ENCODE data around the gene RBKS.
"Not testable (repeated sequence)": the region's sequence is repeated elsewhere in the genome, so short reads cannot be mapped to it uniquely, and the experiment has no call there.

RBKS gene

GRCh38 chr2:27796791-27797765, 93.1 kb downstream of the RBKS start:
- DNase-seq, result no peak

- no peak for DNase-seq
These were observed 94.3 kb downstream of the RBKS start for GRCh38 chr2:27795868-27796277.

DNA sequence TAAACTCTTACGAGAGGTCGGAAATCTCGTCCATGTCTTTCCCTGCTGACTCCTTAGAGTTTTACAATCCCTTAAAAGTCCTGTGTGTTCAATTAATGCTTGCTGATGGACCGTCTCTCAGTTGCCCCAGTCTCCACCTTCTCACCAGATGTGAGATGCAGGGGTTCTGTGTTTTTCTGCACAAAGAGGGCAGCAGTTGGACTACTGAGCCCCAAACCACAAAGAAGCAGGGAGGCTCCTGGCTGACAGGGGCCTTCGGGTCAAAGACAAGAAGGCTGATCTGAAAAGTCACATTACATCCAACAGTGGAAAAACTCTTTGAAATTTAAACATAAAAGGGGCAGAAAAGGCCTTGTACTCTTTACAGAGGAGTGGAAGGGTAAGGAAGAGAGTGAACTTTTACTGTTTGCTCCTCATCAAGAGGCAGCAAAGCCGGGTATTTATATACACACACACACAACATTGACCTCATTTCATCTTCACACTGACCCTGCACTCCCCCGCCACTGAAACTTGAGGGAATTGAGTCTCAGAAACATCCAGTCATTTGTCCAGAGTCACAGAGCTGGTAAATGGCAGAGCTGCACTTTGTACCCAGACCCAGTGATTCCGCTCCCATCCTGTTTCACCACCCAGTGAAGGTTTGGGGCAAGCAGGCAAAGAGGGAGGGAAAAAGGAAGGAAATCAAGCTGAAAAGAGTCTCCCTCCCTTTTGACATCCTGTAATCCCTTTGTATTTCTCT, 94.9 kb downstream of the RBKS start:
- DNase-seq, result no peak

DNA sequence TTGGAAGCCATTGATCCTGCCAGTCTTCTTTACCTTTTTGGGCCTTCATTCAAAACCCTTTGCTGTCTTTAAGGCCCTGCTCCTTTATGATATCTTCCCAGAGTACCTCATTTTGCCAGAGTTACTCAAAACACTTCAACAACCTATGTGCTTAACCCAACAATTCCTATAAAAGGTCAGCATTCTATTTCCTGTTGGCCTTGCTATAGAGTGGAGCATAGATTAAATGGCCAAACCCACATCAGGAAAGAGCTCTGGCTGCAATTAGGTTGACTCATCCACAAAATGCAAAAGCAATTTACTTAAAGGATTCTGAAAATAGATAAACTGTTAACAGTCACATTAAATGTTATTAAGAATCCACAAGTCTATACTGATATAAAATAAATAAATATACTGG, 97.4 kb downstream of the RBKS start:
- DNase-seq, result no peak

DNA sequence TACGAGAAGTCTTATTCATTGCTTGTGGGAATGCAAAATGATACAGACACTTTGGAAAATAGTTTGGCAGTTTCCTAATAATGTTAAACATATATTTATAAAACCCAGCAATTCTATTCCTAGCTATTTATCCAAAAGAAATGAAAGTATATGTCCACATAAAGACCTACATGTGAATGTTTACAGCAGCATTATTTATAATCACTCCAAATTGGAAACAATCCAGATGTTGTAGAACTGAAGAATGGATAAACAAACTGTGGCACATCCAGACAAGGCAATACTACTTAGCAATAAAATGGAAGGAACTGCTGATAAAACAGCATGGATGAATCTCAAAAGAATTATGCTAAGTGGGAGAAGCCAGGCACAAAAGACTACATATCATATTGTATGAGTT, 99.4 kb downstream of the RBKS start:
- no peak for DNase-seq

DNA sequence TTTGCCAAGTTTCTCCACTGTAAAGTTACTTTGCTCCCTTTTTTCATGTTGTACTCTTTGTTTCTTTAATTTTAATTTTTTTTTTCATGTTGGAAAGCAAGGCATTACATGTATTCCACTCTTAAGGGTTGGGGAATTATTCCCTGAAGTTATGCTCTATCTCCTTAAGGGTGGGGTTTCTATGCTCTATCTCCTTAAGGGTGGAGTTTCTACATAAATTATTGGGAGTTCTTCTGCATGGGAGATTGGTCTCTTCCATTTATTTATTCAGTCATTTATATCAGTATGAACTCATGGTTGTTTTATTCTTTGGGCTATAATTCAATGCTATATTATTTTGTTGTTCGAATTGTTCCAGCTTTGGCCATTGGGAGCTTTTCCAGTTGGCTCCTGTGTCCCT, 107.5 kb downstream of the RBKS start:
- DNase-seq, result no peak

DNA sequence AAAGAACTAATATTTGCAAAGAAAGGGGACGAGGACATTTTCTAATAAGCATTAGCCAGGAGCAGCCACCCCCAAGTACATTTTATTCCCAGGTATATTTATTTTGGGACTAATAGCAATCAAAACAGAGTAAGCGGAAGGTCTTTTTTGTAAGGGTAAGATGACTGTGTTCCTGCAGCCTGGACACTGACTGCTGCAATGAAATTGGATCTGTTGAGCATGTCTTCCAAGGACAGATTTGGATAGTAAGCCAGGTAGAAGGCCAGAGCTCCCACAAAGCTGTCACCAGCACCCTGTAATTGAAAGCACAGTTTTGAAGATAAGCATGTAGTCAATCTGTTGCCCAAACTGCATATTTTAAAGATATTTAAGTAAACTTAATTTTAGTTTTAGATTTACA, 108.7 kb downstream of the RBKS start:
- no peak for DNase-seq

DNA sequence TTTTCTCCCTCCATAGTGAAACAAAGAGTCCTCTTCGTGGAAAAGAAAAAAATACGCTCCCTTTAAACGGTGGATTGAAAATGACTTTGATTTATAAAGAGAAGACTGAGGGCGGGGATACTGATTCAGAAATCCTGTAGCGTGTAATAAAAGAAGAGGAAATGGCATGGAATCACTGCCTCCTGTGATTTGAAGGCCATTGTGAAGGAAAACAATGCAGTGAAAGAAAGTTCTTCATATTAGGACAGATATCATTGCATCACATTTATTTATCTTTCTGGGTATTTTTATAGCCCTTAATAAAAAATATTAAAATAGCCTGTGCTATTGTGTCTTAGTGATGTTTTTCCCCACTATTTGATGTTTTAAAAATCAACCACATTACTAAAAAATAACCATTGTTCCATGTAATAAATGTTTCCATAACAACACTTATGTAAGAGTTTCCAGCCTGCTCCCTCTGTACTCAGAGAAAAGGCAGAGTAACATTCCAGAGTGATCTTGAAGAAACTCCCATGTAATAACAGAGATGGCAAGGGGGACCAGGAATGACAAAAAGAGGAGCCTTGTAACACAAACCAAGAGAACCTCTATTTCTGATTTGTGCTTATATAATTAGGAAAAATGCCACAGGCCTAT, 110.7 kb downstream of the RBKS start:
- no peak for DNase-seq

DNA sequence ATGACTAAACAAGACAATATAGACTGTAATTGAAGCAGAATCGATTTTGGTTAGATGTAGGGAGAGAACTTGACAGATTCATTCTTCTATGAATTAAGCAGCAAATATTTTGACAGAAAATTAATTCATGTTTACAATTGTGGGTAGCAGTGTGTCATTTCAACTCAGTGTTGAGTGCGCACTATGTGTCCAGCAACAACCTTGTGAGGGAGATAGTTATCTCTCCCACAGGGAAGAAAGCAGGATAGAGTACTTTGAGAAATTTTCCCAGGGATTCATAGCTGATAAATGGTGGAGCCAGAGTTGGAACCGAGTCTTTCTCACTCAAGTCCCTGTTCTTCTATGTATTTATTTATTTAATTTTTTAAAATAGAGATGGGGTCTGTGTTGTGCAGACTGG, 113.5 kb downstream of the RBKS start:
- DNase-seq, result no peak

DNA sequence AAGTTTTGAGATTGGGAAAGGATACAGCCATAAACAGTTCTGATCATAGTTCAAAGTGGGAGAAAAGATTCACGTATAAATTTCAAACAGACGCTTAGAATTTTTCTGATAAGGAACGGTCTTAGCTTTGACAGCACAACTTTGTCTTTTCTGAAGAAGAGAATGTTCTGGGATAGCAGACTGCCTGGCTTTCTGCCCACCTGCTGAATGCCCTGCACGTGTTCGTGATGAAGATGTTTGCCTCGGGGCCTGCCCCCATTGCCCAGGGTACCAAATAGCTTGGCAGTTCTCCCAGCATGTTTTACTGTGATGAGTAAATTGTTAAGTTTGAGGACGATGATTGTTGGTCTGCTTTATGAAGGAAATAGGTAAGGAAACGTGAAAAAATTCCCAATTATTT, 114.1 kb downstream of the RBKS start:
- no peak for DNase-seq

GRCh38 chr2:27773959-27774358, 116.2 kb downstream of the RBKS start:
- DNase-seq, result no peak

DNA sequence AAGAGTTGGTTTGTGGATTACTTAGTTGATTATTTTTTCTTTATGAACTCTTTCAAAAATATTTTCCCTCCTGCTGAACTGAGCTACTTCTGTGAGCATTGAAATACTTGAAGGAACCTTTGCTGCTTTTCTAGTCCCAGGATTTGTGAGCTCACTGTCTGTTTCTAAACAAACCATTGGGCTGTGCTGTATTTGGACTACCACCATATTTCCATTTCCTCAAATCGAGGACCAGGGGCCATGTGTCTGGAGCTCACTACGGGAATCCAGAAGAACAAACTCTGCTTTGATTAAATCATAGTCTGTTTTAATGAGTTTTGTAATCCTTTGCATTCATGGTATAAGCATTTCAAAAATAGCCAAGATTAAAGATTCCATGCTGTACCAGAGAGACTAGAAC, 117.4 kb downstream of the RBKS start:
- no peak for DNase-seq

DNA sequence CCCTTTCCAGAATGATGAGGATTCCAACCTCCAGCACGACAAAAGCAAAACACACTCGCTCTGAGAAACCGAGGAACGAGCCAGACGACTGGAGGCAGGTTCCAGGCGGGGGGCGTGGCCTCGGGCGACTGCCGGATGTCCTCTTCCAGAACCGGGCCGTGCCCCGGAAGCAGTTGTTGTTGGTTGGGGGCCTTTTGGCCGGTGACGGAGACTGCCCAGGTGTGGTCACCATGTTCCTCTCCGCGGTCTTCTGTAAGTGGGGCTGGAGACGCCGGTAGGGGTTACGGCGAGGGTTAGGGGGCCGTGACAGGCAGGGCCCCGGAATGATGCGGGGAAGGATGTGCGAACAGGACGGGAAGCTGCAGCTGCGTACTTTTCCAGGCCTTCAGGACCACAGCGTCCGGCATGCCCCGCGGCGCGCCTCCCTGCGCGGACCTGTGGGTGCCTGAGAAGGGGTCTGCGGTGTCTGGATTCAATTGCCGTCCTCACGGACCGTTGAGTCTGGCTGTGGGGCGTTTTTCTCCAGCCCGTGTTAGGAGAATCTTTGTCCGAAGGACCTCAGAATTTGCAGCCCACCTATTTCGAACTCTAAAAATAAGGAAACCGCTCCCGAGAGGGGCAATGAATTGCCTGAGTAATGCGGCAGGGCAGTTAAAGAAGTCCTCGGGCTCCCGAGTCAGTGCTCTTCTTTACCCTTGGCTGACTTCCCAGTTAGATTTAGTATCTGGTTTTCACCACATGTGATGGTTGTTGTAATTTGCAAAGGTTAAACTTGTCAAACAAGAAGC, 118.4 kb downstream of the RBKS start, which contains the start of gene MRPL33:
MRPL33 (plus strand) TSS at position 172 of the 788 bp plus-strand sequence; CDS start at position 231, 59 bp downstream.
- DNase-seq, result peak; percentile 94 to 95

DNA sequence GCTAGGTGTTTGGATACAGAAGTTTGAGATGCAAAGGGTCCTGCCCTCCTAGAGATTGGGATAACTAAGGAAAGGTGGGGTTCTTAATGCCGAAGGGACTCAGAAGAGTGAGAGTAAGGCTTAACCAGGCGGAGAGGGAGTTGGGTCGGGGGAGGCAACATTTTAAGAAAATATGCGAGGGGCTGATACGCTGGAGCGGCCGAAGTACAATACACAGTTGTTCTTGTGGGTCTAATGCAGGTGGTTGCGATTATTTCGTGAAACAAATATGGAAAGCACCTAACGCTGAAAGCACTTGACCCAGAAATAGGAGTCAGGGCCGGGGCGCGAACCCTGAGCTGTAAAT, 119.0 kb downstream of the RBKS start:
- DNase-seq, result no peak

DNA sequence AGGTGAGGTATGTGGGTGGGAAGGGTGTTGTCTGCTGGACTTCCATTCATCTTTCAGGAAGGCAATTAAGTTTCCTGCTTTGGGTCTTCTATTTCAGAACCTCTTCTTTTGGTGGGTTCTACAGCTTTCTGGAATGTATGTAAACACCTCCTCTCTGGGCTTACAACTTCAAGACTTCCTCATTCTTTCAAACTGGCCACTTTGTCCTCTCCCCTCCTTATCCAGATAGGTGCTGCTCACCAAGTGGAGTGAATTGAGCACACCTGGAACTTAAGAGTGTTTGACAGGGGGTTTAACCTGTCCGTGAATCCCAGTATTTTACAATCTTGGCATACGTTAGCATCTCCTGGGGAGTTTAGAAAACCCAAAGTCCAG, 123.9 kb downstream of the RBKS start:
- no peak for DNase-seq

GRCh38 chr2:27765621-27766286, 124.4 kb downstream of the RBKS start:
- peak; percentile 62 to 67 for DNase-seq

DNA sequence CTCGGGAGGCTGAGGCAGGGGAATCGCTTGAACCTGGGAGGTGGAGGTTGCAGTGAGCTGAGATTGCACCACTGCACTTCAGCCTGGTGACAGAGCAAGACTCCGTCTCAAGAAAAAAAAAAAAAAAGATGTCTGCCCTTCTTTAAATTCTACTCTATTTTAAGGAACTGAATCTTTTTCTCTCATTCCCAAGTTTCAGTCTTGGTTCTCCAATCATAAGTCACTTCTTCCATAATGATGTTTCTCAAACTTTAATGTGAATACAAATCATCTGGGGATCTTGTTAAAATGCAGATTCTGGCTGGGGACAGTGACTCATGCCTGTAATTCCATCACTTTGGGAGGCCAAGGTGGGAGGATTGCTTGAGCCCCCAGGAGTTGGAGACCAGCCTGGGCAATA, 125.7 kb downstream of the RBKS start:
- DNase-seq, result not testable (repeated sequence)

DNA sequence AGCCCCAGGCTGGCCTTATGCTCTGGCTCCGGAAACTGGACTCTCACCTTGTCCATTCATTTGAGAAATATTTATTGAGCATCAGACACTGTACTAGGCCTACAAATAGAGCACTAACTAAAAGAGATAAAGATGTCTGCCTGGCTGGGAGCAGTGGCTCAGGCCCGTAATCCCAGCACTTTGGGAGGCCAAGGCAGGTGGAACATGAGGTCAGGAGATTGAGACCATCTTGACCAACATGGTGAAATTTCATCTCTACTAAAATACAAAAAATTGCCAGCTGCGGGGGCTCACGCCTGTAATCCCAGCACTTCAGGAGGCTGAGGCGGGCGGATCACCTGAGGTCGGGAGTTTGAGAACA, 126.3 kb downstream of the RBKS start:
- DNase-seq, result no peak

- DNase-seq, result no peak
These were observed 127.0 kb downstream of the RBKS start for GRCh38 chr2:27762951-27763906.

DNA sequence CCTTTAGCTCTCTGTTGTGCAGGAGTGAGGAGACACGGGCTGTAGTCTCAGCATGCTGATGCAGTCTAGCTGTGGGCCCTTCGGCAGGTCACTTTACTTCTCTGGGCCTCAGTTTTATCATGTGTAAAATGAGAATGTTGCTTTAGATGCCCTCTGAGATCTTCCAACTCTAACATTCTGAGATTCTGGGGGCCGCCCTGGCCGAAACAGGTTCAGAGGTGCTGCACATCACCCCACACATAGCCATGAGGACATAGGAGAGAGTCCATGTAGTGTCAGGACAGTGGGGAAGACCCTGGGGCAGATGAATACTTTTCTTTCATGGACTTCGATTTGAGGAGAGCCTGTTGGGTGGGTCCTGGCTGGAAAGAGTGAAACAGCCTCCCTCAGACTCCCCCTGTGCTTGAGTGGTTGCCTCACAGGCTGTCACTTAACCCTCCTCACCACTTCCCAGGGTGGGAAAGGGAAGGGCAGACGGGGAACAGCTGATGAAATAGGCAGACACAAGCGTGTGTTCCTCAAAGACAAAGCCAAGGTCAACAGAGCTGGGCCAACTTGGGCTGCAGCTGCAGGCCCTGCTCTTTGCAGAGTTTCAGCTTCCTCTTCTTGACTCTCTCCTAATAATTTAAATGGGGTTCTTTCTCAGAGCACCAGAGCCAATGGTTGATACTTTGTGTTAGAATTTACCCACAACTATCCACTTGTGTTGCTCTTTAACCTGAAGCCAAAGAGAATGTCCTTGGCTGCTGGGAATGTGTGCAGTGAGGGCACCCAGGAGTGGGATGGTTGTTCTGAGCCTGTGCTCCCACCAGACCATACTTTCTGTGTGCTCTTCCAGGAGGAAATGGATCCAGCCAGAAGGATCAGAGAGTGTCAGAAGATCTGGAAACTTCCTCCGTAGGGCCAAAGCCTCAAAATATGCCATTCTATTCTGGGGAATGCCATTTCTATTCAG, 133.4 kb downstream of the RBKS start:
- no peak for DNase-seq

Data from activated T-cell treated with anti-CD3 and anti-CD28 coated beads, Interleukin-2, amount 50 U/mL, for 48 hours (primary cell).